ENCODE measurements around the gene FAM111A. TPM values are rescaled to one million over a fixed set of nuclear protein-coding genes. Genes with fewer than 3 reads are reported as not detected.

FAM111A gene
- total and polyA plus RNA-seq, 9 of the 15 experiments (the other 6 are each of a cell fraction or from before 2014, with no cell fraction given), result 14.8 to 30.6 (median 20.1) TPM

DNA sequence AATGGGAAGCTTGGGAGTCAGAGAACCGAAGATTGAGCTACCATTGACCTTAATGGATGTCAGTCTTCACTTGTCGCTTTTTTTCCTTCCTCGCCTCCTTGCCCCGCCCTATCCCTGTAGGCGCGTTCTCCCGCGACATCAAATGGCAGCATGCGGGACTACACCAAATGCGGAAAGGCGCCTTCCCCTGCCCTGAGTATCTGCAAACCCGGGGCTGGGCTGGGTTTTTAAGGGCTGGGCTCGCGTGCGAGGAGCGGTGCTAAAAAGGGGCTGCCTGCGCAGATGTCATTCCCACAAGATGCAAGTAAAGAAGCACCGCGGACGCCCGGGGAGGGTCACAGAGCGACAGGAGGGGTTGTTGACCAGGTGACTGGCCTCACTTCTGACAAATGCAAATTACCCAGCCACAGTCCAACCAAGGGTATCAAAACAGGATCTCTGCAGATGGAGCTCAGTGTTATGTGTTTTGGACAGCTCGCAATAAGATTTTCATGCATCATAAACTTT, 40.3 kb upstream of the FAM111A start (continued):
- TF ChIP-seq, protein P1, sequence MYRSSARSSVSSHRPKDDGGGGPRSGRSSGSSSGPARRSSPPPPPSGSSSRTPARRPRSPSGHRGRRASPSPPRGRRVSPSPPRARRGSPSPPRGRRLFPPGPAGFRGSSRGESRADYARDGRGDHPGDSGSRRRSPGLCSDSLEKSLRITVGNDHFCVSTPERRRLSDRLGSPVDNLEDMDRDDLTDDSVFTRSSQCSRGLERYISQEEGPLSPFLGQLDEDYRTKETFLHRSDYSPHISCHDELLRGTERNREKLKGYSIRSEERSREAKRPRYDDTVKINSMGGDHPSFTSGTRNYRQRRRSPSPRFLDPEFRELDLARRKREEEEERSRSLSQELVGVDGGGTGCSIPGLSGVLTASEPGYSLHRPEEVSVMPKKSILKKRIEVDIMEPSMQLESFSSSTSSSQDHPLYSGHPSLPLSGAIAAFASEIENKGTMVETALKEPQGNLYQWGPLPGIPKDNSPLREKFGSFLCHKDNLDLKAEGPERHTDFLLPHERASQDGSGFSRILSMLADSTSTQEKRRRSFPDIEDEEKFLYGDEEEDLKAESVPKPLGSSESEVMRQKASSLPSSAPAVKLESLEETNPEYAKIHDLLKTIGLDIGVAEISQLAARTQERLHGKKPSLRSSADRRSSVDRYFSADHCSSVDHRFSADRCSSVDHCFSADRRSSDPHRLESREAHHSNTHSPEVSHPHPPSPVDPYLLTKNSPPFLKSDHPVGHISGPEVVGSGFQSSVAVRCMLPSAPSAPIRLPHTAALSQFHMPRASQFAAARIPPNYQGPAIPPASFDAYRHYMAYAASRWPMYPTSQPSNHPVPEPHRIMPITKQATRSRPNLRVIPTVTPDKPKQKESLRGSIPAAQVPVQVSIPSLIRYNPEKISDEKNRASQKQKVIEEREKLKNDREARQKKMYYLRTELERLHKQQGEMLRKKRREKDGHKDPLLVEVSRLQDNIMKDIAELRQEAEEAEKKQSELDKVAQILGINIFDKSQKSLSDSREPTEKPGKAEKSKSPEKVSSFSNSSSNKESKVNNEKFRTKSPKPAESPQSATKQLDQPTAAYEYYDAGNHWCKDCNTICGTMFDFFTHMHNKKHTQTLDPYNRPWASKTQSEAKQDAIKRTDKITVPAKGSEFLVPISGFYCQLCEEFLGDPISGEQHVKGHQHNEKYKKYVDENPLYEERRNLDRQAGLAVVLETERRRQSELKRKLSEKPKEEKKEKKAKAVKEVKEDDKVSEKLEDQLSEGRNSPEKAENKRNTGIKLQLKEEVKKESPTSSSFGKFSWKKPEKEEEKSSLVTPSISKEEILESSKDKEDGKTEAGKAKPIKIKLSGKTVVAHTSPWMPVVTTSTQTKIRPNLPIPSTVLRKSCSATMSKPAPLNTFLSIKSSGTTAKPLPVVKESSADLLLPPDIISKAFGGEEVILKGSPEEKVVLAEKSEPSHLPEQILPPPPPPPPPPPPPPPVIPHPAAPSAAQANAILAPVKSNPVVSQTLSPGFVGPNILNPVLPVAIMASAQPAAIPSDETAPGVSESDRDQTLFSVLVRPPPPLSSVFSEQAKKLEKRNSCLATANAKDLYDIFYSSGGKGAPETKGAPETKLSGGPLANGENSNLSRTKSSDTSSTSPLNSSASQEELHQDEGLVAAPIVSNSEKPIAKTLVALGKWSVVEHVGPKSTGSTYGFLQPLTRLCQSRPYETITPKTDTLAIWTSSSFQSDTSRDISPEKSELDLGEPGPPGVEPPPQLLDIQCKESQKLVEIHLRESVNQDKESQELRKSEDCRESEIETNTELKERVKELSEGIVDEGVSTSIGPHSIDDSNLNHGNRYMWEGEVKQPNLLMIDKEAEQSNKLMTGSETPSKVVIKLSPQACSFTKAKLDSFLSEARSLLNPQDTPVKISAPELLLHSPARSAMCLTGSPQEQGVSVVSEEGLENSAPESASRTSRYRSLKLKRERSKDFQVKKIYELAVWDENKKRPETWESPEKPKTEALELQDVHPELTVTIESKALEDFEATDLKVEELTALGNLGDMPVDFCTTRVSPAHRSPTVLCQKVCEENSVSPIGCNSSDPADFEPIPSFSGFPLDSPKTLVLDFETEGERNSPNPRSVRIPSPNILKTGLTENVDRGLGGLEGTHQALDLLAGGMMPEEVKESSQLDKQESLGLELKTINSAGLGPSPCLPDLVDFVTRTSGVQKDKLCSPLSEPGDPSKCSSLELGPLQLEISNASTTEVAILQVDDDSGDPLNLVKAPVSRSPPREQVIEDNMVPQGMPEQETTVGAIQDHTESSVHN (IDR thresholded peaks at IDR 0.05; ENCODE audit: borderline replicate concordance in 1 of 2, low read depth in 1 of 2), result no peak
- TF ChIP-seq HLTF (IDR thresholded peaks at IDR 0.05) (no peak), BHLHE40 (IDR thresholded peaks at IDR 0.05; ENCODE audit: low read length) (no peak), BRD9 (IDR thresholded peaks at IDR 0.05; ENCODE audit: low read depth, partially characterized antibody) (no peak), ZNF23 (CRISPR knock-in tag; IDR thresholded peaks at IDR 0.05) (no peak)
